NCI-H128 (cell line): ENCODE data around the gene CPA1.

Experiments
- DNase-seq: peaks from one replicate; lab custom pipeline; 2025; ENCODE audit not compliant: unreplicated experiment; lab: John Stamatoyannopoulos, UW

CPA1 gene

GRCh38 chr7:130379921-130380860 lies at the start of gene CPA1:
CPA1 (plus strand) TSS chr7:130380494; CDS start chr7:130380521, 27 bp downstream.
- DNase-seq = no peak

- no peak for DNase-seq
Observed at GRCh38 chr7:130332259-130333053, 47.8 kb upstream of the CPA1 start.

- DNase-seq = no peak
Observed at GRCh38 chr7:130333832-130334231, 46.5 kb upstream of the CPA1 start.

- no peak for DNase-seq
Observed at GRCh38 chr7:130334274-130334673, 46.0 kb upstream of the CPA1 start.

- no peak for DNase-seq
Observed at GRCh38 chr7:130337410-130337971, 42.8 kb upstream of the CPA1 start.

- DNase-seq = no peak
Observed at GRCh38 chr7:130338233-130338632, 42.1 kb upstream of the CPA1 start.

- DNase-seq = no peak
Observed at GRCh38 chr7:130341882-130342281, 38.4 kb upstream of the CPA1 start.

- no peak for DNase-seq
Observed at GRCh38 chr7:130342701-130343380, 37.5 kb upstream of the CPA1 start.

GRCh38 chr7:130344271-130344866 lies 35.9 kb upstream of the CPA1 start, which contains the start of gene CPA5:
CPA5 (plus strand) TSS chr7:130344816; CDS start chr7:130346486, 1,670 bp downstream.
- DNase-seq = no peak

GRCh38 chr7:130345136-130345535 lies 35.2 kb upstream of the CPA1 start:
- peak; percentile 58 for DNase-seq

- DNase-seq = no peak
Observed at GRCh38 chr7:130345725-130346124, 34.6 kb upstream of the CPA1 start.

GRCh38 chr7:130346177-130346905 lies 34.0 kb upstream of the CPA1 start:
- DNase-seq = no peak

GRCh38 chr7:130346941-130347340 lies 33.4 kb upstream of the CPA1 start:
- DNase-seq = no peak

- DNase-seq = peak; percentile 51
Observed at GRCh38 chr7:130349911-130350782, 30.1 kb upstream of the CPA1 start.

- DNase-seq = peak; percentile 79
Observed at GRCh38 chr7:130350945-130351790, 29.1 kb upstream of the CPA1 start.

- no peak for DNase-seq
Observed at GRCh38 chr7:130351791-130352090, 28.6 kb upstream of the CPA1 start.

- DNase-seq = peak; percentile 92
Observed at GRCh38 chr7:130352194-130353074, 27.9 kb upstream of the CPA1 start.
